Vagina (tissue), 2 donors: ENCODE results near the gene HBP1.

Experiments
- CTCF ChIP-seq, 3 experiments: fragments of 450-650 bp in 2 of 3; fragments of 200-600 bp in 1 of 3; sonication (generic) in 1 of 3; IDR thresholded peaks; one replicate each; pipeline ENCODE4 v1.5.1; 2017 to 2019; ENCODE audit warnings: antibody characterized with exemption in 3 of 3, mild to moderate bottlenecking in 2 of 3, moderate library complexity in 2 of 3
- POLR2A ChIP-seq, 2 donors: fragments of 450-650 bp; IDR thresholded peaks; one replicate each; pipeline ENCODE4 v1.6.1; 2017; ENCODE audit warnings: antibody characterized with exemption in 2 of 2, mild to moderate bottlenecking in 2 of 2, moderate library complexity in 2 of 2
- POLR2AphosphoS5 ChIP-seq, 2 donors: sonication (generic); formaldehyde crosslinking; IDR thresholded peaks; one replicate each; pipeline ENCODE4 v1.9.0; 2017; ENCODE audit warnings: antibody characterized with exemption in 2 of 2, mild to moderate bottlenecking in 2 of 2, low read depth in 1 of 2; ENCODE audit not compliant: insufficient read depth in 1 of 2

- no peak for TF ChIP-seq CTCF (IDR thresholded peaks at IDR 0.05)
- no peak for TF ChIP-seq POLR2A (IDR thresholded peaks at IDR 0.05)
- TF ChIP-seq POLR2AphosphoS5 (IDR thresholded peaks at IDR 0.05; ENCODE audit: insufficient read depth in 1 of 2, low read depth in 1 of 2): no peak
Measured at GRCh38 chr7:107165341-107165740, 3.5 kb upstream of the HBP1 start.
